ENCODE data around the gene CCDC74A.

Gene CCDC74A

DNA sequence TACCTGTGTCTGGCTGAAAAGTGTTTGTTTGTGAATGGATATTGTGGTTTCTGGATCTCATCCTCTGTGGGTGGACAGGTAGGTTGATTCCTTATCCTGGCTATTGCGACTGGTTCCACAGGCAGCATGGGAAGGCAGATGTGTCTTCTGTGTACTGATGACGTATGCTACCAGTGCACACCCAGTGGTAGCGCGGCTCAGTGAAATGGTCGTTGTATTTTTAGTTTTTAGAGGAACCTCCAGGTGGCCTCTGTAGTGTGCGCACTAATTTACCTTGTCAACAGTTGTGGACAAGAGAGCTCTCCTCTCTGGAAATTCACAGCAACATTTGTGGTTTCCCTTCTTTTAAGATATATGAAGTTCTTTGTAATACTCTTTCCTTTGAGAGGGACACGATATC, 52.5 kb downstream of the CCDC74A start:
- TF ChIP-seq ZC3H10 (CRISPR knock-in tag; IDR thresholded peaks at IDR 0.05) (no peak), ISL1 (CRISPR knock-in tag; IDR thresholded peaks at IDR 0.05) (no peak), PPARA (CRISPR knock-in tag; IDR thresholded peaks at IDR 0.05; ENCODE audit: borderline replicate concordance) (no peak), ZFP3 (CRISPR knock-in tag; IDR thresholded peaks at IDR 0.05) (no peak), ZFP30 (CRISPR knock-in tag; IDR thresholded peaks at IDR 0.05) (no peak), TCF4 (CRISPR knock-in tag; IDR thresholded peaks at IDR 0.05; ENCODE audit: borderline replicate concordance) (no peak)
- TF ChIP-seq, protein P1, sequence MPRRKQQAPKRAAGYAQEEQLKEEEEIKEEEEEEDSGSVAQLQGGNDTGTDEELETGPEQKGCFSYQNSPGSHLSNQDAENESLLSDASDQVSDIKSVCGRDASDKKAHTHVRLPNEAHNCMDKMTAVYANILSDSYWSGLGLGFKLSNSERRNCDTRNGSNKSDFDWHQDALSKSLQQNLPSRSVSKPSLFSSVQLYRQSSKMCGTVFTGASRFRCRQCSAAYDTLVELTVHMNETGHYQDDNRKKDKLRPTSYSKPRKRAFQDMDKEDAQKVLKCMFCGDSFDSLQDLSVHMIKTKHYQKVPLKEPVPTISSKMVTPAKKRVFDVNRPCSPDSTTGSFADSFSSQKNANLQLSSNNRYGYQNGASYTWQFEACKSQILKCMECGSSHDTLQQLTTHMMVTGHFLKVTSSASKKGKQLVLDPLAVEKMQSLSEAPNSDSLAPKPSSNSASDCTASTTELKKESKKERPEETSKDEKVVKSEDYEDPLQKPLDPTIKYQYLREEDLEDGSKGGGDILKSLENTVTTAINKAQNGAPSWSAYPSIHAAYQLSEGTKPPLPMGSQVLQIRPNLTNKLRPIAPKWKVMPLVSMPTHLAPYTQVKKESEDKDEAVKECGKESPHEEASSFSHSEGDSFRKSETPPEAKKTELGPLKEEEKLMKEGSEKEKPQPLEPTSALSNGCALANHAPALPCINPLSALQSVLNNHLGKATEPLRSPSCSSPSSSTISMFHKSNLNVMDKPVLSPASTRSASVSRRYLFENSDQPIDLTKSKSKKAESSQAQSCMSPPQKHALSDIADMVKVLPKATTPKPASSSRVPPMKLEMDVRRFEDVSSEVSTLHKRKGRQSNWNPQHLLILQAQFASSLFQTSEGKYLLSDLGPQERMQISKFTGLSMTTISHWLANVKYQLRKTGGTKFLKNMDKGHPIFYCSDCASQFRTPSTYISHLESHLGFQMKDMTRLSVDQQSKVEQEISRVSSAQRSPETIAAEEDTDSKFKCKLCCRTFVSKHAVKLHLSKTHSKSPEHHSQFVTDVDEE (CRISPR knock-in tag; IDR thresholded peaks at IDR 0.05) = no peak
- TF ChIP-seq, protein P2, sequence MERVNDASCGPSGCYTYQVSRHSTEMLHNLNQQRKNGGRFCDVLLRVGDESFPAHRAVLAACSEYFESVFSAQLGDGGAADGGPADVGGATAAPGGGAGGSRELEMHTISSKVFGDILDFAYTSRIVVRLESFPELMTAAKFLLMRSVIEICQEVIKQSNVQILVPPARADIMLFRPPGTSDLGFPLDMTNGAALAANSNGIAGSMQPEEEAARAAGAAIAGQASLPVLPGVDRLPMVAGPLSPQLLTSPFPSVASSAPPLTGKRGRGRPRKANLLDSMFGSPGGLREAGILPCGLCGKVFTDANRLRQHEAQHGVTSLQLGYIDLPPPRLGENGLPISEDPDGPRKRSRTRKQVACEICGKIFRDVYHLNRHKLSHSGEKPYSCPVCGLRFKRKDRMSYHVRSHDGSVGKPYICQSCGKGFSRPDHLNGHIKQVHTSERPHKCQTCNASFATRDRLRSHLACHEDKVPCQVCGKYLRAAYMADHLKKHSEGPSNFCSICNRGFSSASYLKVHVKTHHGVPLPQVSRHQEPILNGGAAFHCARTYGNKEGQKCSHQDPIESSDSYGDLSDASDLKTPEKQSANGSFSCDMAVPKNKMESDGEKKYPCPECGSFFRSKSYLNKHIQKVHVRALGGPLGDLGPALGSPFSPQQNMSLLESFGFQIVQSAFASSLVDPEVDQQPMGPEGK (CRISPR knock-in tag; IDR thresholded peaks at IDR 0.05; ENCODE audit: borderline replicate concordance) = no peak
- ATAC-seq = no peak
